Left lung (tissue), 10 donors: Measurements from ENCODE around the gene GLRA2. TPM values are rescaled to one million over a fixed set of nuclear protein-coding genes. Genes with fewer than 3 reads are reported as not detected.
"Not testable (repeated sequence)": the region's sequence is repeated elsewhere in the genome, so short reads cannot be mapped to it uniquely, and the experiment has no call there.

Experiments
- ATAC-seq: fragments of 200-7000 bp; cut with Tn5 transposase; one replicate; pipeline ENCODE4 v1.9.1; 2020; ENCODE audit warnings: moderate library complexity
- DNase-seq, 4 donors: peaks; one replicate each; pipeline ENCODE4 v3.0.0-alpha.2; 2013 to 2020
- H3K27ac ChIP-seq, 2 donors: fragments of 200-600 bp; sonication (generic) in 1 of 2; one replicate each; pipeline versions ENCODE4 v1.5.0 to v1.8.0; 2020 to 2021
- H3K27me3 ChIP-seq, 2 donors: fragments of 200-600 bp; sonication (generic) in 1 of 2; one replicate each; pipeline versions ENCODE4 v1.5.0 to v1.8.0; 2020 to 2021
- H3K36me3 ChIP-seq, 2 donors: fragments of 200-600 bp; sonication (generic) in 1 of 2; one replicate each; pipeline versions ENCODE4 v1.5.0 to v1.8.0; 2020 to 2021
- H3K4me1 ChIP-seq, 2 donors: fragments of 200-600 bp; one replicate each; pipeline ENCODE4 v1.8.0; 2021
- H3K4me3 ChIP-seq, 2 donors: fragments of 200-600 bp; sonication (generic) in 1 of 2; one replicate each; pipeline versions ENCODE4 v1.5.0 to v1.8.0; 2020 to 2021; ENCODE audit warnings: mild to moderate bottlenecking in 1 of 2
- H3K9me3 ChIP-seq, 2 donors: fragments of 200-600 bp; sonication (generic) in 1 of 2; one replicate each; pipeline versions ENCODE4 v1.5.0 to v1.8.0; 2020 to 2021
- CTCF ChIP-seq, 2 donors: fragments of 200-600 bp; sonication (generic) in 1 of 2; IDR thresholded peaks; one replicate each; pipeline versions ENCODE4 v1.5.0 to v1.8.0; 2021; ENCODE audit warnings: antibody characterized with exemption in 2 of 2
- intact Hi-C, 2 donors: fragments of 100-400 bp; cut with DNase I; formaldehyde crosslinking; loops; one replicate each; pipeline versions ENCODE4 v1.11.2 to v1.14.2; 2022
- polyA plus RNA-seq, 6 donors: library from polyadenylated mRNA; unstranded; fragments of 120-200 nt; gene quantifications; one replicate each; pipeline ENCODE4 v1.2.1, GENCODE V29; 2013; ENCODE audit not compliant: insufficient read length in 6 of 6
- total RNA-seq, 2 donors: library from RNA; stranded (reverse); fragmentation: NEBNext Ultra II Directional; extraction: Animal tissue kit (Norgen Biotek cat#: 25700); gene quantifications; one replicate each; pipeline ENCODE4 v1.2.1, GENCODE V29; 2021
- donor health status: DM: no; HTN: yes; CAD: no.
- donor health status: DM: no; HTN: no; CAD: no.

Gene GLRA2
- total and polyA plus RNA-seq, 8 donors, result 0.18 to 0.33 (median 0.21) TPM; not detected in 2

GRCh38 chrX:14607446-14607985 lies 78.2 kb downstream of the GLRA2 start:
- TF ChIP-seq CTCF (IDR thresholded peaks at IDR 0.05), result no peak
- intact Hi-C loops, result no loop called here
- Histone ChIP-seq H3K27ac (no peak overlapping the region), H3K9me3 (no peaks in the 10 kb centered on the region), H3K4me3 (no peak overlapping the region), H3K36me3 (no peaks in the 10 kb centered on the region), H3K27me3 (no peaks in the 10 kb centered on the region), H3K4me1 (no peaks in the 10 kb centered on the region)
- ATAC-seq, result no peak
- peak in 1 of 4 donors; percentile 10 for DNase-seq

GRCh38 chrX:14612450-14612849 lies 83.1 kb downstream of the GLRA2 start:
- H3K27ac ChIP-seq, ATAC-seq, DNase-seq, intact Hi-C loops, H3K4me1 ChIP-seq, H3K4me3 ChIP-seq, H3K36me3 ChIP-seq, H3K27me3 ChIP-seq, H3K9me3 ChIP-seq: not testable (repeated sequence)

- no peaks in the 10 kb centered on the region for H3K4me1 ChIP-seq
- no peak overlapping the region for H3K27ac ChIP-seq
- H3K27me3 ChIP-seq, result no peaks in the 10 kb centered on the region
- ATAC-seq (no peak), DNase-seq (peak in 2 of 4 donors; percentile 48 to 59)
- no peak overlapping the region for H3K4me3 ChIP-seq
- intact Hi-C loops, result no loop called here
- TF ChIP-seq CTCF (IDR thresholded peaks at IDR 0.05), result no peak
- no peaks in the 10 kb centered on the region for H3K36me3 ChIP-seq
- no peaks in the 10 kb centered on the region for H3K9me3 ChIP-seq
Measured at GRCh38 chrX:14616301-14616700, 87.0 kb downstream of the GLRA2 start.

GRCh38 chrX:14616836-14617235 lies 87.5 kb downstream of the GLRA2 start:
- H3K27me3 ChIP-seq, result no peaks in the 10 kb centered on the region
- no peaks in the 10 kb centered on the region for H3K36me3 ChIP-seq
- no peaks in the 10 kb centered on the region for H3K4me1 ChIP-seq
- intact Hi-C loops, result no loop called here
- no peak overlapping the region for H3K27ac ChIP-seq
- DNase-seq (peak in 2 of 4 donors; percentile 36 to 56), ATAC-seq (no peak)
- H3K9me3 ChIP-seq, result no peaks in the 10 kb centered on the region
- no peak overlapping the region for H3K4me3 ChIP-seq
- TF ChIP-seq CTCF (IDR thresholded peaks at IDR 0.05), result no peak

GRCh38 chrX:14618177-14618965 lies 89.0 kb downstream of the GLRA2 start:
- H3K9me3 ChIP-seq, result peaks cover 0 to 2% of the 10 kb centered on the region in 2 donors
- peak in 2 of 4 donors; percentile 31 to 70 for DNase-seq
- no peak for TF ChIP-seq CTCF (IDR thresholded peaks at IDR 0.05)
- no peak overlapping the region for H3K4me3 ChIP-seq
- no peak for ATAC-seq
- intact Hi-C loops, result no loop called here
- H3K36me3 ChIP-seq, result no peaks in the 10 kb centered on the region
- H3K27ac ChIP-seq, result no peak overlapping the region
- no peaks in the 10 kb centered on the region for H3K27me3 ChIP-seq
- H3K4me1 ChIP-seq, result no peaks in the 10 kb centered on the region
